RPMI7951 (cell line): ENCODE data around the gene SH2D7. TPM values are rescaled to one million over a fixed set of nuclear protein-coding genes. Genes with fewer than 3 reads are reported as not detected.
A peak's percentile ranks its signal among the peaks of the same experiment; 100 is the strongest.

ENCODE experiments used
- DNase-seq: peaks from one replicate; pipeline ENCODE4 v3.0.0-alpha.2; 2012; ENCODE audit warnings: low read depth
- total RNA-seq: library from RNA; depleted of rRNA; stranded (reverse); fragments of >200 nt; shearing (Covaris generic); gene quantifications from 2 replicates; pipeline ENCODE4 v1.2.3, GENCODE V29; 2014

Gene SH2D7
- total RNA-seq, 1 experiment from 2014 or later = not detected

DNA sequence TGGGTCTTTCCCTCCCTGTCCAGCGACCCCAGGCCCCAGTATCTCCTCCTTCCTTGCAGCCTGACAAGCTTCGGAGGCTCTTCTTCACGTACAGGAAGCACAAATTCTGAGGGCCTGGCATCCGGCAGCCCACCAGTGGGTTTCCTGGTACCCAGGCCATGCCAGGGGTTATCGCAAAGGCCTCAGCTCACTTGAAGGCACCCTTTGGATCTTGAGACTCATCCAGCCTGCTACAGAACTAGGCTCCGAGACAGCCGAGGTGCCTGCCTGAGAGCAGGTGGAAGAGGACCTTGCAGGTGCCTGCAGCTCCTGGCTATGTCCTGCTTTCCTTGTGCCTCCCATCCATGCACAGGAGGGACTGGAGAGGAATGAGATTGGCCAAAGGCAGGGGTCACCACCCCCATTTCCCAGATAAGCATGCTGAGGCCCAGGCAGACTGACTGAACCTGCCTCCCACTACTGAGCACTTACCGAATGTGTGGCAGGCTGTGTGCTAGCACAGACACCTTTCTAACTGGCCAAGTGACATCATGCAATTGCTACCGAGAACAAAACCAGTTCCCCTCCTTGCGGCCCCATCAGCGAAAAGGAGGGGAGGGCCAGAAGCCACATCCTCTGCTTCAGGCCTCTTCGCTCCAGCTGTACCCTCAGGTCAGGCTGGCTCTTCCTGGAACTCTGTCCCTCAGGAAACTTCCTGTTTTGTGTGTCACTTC, 11.2 kb downstream of the SH2D7 start:
- no peak for DNase-seq

DNA sequence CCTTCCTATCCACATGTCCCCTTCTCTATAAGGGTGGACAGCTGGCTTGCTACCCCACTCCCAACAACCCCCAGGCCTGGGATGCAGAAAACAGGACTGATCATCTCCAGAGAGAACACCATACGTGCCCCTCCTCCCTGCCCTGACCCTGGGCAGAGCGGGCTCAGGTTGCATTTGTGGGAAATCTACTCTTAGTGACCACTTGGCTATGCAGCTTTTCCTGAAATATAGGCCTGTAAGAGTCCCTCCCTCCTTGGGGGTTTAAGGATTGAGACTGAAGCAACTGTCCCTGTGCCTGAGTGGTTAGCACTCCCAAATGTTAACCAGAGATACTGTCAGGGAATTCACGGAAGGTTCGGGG, 11.7 kb downstream of the SH2D7 start:
- no peak for DNase-seq

DNA sequence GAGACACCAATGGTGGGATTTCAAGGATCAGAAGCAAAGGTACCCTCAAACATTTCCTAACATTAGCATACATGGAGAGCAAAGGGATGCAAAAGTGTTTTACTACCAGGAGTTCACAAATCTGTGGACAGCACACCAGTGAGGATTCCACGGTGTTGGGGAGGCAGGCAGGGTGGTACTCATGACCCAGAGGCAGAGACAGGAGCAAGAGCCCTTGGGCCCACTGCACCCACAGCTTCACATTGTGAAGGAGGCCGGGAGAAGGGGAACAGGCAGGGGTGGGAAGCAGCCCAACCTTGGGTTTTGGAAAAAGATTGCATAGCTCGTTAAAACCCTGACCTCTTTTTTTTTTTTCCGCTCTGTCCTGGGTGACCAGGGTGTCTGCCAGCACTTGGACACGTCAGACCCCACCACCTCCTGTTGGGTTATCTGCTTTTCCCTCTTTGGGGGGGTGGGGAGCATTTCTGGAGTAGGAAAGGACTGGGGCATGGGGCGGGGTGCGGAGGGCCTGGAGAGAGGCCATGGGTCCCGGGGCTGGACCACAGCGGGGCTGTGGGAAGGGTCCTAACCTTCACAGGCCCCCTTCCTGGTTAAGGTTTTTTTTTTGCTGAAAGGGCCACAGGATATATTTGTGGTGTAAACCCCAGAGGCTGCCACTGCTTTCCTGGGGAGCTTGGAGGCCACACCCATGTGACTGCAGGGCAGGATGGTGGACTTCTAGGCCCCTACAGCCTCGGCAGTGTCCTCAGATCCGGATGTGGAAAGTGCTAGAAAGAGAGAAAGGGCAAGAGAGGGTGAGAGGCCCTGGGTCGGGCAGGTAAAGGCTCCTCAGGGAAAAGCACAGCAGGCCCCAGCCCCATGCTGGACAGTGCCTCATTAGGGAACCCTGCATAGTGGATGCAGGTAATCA, 12.5 kb downstream of the SH2D7 start:
- DNase-seq = no peak

DNA sequence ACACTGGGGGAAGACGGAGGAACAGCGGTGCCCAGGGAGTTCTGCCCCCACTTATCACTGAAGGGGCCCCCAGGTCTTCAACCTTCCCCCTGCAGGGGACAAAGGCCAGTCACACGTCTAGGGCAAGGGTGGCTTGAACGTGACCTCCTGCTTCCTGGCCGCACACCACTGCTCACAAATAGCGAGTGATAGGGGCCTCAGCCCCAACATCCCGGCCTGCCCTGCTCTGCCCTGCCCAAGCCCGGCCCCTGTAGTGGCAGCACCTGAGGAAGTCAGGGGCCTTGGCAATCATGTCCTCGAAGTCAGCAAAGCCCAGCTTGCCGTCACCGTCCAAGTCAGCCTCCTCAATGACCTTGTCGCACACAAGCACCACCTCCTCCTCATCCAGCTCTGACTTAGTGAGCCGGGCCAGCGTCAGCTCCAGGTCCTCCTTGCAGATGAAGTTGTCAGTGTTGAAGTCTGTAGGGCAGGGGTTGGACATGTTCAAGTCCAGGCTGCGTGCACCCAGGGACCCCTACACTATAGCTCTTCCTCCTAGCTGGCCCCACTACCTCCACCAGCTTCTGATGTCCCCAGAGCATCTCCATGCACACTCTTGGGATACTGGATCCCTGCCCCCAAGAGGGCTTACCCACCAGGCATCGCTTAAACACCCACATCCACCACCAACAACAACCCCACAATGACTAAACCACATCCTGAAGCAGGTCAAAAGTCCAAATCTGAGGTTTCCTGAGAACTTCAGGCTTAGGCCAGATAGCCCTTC, 13.3 kb downstream of the SH2D7 start:
- peak; percentile 69 for DNase-seq

DNA sequence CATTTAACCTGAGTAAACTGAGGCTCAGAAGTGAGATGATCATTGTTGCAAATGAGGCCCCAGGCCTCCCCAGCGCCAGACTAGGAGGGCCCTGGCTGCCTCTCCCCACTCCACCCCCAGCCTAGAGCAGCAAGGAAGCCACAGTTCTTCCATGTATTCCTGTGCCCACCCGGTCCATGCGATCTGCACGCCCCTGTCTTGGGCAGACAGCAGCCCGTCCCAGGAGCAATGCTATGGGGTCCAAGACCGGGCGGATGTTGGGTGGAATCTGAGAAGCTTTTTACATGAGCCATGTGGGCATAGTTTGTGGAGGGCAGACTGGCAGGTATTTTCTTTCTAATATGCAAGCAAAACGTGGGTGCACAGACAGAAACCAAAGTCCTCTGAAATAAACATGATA, 15.1 kb downstream of the SH2D7 start:
- no peak for DNase-seq

DNA sequence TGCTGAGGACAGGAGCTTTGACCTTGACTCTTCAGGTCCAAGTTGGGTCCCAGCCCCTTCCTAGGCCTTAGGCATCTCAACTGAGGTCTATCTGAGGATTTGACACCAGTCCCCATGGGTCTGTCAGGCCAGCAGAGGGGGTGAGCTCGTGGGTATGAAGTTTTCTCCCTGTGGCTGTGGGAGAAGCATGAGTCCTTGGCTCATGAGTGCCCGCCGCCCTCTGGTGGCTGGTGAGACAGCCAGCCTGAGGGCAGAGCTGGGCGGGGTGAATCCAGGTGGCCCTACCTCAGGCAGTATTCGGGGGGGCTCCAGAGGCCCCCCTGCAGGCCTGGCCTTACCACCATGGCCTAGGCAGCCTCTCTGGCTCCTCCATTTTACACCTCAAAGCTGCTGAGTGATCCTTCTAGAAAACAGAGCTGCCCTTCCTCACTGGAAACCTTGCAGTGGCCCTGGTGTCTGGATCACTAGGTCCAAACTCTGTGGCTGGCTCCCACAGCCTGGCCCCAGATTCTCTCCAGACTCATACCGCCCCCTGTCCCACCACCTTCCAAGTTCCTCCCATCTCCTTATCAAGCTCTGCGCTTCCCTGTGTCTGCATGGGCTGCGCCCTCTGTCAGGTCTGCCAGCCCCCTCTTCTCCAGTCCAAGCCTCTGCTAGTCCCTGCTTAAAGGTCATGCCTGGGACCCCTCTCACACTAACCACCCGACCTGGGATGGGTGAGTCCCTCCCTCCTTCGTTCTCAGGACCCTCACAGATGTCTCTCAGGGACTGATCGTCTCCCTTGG, 16.1 kb downstream of the SH2D7 start:
- peak; percentile 86 for DNase-seq

DNA sequence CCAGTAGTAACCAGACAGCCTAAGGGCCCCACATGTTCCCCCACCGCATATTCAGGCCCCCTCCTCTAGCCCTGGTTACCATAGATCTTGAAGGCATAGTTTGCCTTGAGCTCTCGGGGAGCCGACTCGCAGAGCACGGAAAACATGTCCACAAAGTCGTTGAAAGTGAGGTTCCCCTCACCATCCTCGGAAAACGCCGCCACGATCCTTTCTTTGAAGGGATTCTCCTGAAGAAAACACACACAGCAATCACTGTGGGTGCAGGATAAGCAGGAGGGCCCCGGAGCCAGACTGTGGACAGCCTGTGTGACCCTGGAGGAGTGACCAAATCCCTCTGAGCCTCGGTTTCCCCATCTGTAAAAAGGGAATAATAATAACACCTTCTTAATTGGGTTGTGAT, 16.8 kb downstream of the SH2D7 start:
- DNase-seq = no peak

DNA sequence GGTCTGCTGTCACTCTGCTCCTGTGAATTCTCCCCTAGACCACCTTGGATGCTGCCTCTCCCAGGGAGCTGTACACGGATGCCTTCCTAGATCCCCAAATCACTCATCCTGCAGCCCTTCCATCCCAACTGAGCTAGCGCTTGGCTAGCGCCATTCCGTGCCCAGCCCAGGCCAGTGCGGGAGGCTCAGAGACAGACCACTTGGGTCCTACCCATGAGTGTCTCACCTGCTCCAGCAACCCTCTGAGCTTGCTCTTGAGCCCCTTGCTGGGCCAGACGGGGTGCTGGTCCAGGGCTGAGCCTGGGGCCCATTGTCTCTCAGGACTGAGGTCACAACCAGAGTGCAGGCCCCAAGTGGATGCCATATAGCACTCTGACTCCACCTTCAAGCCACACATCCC, 17.7 kb downstream of the SH2D7 start:
- no peak for DNase-seq

DNA sequence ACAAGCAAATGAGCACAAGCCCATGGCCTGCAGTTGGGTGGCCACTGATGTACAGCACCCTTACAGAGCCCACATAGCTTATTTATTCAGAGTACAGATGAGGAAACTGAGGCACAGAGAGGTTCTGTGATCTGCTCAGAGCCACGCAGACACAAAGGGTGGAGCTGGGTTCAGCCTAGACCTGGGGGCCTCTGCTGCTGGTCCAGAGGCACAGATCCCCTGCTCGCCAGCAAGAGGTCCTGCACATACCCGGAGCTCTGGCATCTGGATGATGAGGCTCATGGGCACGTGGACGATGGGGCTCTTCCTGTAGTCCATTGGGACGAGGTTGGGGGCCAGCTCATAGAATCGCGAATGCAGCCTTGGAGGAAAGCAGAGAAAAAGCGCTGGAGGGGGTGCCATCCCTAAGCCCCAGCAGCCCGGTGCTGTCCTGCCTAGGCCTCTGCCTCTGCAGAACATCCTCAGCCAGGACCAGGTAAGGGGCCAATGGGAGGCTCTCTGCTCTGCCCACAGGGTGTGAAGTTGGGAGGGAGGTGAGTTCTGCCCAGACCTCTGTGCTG, 18.6 kb downstream of the SH2D7 start:
- DNase-seq = no peak

DNA sequence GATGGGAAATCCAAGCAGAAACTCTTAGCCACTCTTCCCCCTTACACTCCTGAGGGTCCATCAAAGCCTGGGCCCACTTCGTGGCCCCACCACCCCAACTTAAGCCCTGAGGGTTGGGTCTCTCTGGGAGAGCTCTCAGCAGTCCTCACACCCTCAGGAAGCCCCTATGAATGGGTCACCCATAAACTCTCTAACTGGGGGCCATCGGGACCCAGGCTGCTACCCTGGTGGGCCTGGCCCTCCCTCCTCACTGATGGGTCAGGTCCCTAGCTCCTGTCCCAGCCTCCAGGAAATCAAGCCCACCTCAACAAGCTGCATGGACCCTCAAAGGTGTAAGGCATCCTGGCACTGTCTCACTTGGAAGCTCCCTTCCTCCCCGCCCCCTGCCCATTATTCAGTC, 19.4 kb downstream of the SH2D7 start:
- no peak for DNase-seq

DNA sequence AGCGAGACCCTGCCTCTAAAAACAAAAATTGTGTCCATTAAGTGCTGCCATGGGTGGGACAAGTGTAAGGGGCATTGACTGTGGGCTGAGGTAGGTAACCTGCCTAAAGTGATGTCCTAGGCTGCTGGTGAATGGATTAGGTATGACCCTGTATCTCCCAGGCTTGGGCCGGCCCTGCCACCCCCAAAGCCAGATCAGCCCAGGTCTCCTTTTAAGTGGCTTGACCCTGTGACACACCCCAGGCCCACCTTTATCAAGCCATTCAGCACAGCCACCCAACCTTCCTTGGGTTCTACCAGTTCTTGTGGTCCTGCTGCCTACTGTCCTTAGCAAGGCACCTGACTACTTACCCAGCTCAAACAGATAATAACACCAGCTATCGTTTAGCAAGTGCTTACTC, 20.2 kb downstream of the SH2D7 start:
- DNase-seq = no peak

DNA sequence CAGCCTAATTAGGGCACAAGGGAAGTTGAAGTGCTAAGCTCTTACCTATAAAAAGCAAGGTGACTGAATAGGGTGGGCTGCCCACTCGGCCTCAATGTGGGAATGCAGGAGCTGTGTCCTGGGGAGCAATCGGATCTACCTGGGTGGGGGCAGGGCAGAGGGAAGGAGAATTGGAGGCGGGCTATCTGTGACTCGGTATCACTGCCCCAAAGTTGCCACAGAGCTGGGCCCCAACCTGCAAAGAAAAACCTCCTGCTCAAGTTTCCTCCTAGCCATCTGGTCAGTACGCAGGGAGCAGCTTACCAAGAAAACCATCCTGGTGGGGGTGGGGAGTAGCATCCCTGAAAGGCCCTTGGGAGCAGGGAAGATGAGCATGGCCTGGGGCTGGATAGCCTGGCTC, 28.2 kb downstream of the SH2D7 start:
- DNase-seq = no peak

DNA sequence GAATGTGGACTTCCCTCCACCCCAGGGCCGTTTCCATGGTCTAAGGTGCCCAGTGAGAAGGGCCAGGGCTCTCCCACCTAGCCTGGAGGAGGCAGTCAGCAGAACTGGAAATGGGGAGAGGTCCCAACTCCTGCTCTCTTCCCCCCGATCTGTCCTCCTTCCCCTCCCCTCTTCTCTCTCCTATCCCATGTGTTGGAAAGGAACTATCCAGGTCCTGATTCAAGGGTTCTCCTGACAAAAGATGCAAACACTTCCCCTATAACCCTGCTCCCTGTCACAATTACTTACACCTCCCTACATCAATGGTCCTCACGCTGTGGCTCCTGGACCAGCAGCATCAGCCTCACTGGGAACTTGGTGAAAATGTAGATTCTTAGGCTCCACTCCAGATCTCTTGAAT, 32.9 kb downstream of the SH2D7 start:
- no peak for DNase-seq

DNA sequence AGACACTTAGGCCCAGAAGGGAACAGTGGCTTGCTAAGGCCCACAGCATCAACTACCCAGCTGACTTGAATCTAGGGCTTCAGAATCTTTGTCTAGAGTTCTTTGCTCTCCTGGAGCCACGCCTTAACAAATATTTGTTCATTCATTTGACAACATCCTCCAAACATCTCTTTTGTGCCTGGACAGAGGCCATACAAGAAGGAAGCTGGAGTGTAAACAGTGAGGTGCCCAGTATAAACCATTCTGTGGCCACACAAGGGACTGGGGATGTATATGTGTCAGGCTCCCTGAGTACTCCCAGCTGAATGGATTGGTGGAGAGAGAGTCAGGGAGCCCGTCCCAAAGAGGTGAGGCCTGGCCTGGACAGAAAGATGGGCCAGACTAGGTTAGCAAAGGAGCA, 35.5 kb downstream of the SH2D7 start:
- no peak for DNase-seq

DNA sequence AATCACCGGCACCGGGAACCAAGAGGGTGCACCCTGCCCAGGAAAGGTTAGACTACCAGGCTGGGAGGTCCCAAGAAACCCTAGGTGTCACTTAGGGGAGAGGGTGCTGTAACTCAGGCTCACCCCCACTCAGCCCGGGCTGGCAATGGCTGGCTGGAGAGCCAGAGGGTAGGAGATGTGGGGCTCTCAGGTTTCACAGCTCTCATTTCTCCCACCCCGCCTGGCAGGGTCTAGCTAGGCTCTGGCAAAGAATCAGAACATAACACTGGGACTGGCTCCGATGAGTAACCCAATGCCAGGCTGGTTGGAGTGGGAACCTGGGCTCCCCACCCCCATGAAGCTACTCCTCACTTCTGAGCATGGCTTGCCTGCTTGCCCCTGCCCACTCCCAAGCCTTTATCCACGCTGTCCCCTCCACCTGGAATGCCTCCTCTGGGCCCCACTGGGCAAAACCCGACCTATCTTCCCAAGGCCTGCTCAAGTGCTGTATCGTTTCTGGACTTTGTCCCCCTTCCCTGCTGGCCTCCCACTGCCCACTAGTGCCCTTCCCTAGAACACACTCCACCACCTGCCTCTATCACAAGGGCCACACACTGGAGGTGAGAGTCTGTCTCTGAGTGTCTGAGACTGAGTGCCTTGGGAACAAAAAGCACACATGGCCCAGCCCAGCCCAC, 36.9 kb downstream of the SH2D7 start:
- DNase-seq = no peak

DNA sequence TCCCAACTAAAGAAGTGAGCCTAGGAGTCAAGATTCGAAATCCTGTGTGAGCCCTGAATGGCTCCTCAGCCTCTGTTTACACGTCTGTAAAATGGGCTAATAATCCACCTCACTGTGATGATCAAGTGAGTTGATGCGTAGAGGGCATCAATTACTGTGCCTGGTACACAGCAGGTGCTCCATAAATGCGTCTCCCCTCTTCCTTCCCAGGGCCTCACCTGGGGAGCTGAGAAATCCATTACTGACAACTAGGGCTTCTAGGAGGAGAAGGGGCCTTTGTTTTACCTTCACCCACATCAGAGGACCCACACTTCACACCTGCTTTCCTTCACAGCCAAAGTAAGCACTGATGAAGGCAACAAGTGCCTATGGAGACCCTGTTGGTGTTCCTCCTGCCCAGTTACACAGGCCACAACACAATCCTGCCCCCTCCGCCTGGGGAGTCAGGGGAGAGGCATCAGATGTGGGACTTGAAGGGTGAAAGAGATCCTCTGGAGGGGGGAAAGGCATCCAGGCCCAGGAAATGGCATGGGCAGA, 37.5 kb downstream of the SH2D7 start:
- no peak for DNase-seq

DNA sequence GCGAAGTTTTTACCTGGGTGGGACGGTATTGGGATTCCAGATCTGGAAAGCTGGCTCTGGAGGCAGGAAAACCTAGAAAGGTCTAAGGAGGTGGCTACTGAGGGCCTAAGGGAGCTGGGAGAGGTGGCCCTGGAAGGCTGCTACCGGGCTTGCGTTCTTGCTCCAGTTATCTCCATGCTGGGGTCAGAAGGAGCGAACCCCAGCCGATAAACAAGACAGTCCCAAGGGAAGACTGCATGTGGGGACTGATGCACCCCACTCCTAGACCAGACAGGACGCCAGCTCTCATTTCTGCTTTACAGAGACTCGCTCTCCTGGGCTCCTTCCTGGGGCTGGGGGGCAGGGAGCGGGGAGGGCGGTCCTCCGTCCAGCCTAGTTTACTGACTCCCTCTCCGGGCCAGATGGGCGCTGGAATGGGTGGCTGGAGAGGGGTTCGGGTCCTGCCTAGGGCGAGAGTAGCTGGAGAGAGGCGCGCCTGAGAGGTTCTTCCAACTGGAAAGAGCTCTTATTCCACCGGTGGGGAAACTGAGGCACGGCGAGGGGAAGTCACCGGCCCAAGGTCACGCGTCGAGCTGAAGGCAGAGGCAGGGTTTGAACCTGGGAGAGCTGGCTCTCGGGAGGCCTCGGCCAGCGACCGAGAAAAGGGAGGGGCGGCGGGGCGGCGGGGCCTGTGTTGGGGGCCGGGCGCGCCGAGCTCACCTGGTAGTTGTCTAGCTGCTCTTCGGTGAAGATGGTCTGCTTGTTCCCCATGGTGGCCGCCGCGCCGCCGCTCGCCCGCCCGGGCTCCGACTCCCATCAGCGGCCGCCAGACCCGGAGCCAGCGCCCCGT, 38.3 kb downstream of the SH2D7 start:
- no peak for DNase-seq

DNA sequence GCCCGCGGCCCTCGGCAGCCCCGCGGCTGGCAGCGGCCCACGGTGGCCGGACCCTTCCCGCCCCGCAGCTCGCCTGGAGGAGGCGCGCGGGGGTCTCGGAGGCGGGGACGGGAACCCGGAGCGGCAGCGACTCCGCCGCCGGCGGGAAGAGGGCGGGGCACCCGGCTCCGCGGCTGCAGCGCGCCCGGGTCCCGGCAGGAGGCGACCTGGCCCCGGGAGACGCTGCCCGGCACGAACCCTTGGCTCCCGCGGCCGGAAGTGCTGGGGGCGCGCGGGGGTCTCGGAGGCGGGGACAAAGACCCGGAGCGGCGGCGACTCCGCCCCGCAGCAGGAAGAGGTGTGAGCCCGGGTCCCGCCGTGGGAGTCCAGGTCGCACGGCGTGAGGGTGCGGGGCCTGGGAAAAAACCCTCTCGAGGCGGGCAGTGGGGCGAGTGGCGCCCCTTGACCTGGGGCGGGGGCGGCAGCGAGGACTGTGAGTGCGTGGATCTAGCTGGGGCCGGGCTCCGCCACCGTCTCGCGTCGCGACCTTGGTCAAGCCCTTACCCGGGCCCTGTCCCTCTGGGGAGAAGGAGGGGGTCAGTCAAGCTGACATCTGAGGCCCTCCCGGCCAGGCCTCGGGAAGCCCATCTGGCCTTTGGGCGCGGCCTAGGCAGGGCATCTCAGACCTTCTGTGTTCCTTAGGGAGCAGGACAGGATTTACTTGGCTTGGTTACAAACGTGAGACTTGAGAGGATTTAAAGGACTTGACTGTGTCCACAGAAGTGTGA, 39.1 kb downstream of the SH2D7 start, which contains the start of gene CIB2:
Gene CIB2 (minus strand): TSS at position 151 of the 767 bp plus-strand sequence. CDS start 230 bp downstream, outside the sequence.
- DNase-seq = peak; percentile 63

DNA sequence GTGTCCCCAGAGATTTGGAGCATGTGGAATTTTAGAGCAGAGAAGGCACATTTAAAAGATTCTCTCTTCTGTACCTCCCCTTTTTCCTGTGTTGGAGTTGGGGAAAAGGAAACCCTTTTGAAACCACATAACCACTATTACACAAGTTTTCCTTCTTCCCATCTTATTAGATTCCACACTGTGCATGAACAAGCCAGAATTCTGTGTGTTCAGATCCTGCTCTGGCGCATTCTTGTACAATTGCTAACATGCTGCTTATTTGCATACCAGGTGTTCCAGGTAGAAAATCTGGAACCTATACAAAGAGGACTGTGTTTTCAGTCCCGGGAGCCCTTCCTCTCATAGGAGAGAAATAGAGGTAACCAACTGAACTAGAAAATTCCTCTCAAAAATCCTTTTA, 41.4 kb downstream of the SH2D7 start:
- no peak for DNase-seq
